Esophagus muscularis mucosa (tissue), 4 donors: ENCODE results near the gene ARHGDIA. TPM values are rescaled to one million over a fixed set of nuclear protein-coding genes. Genes with fewer than 3 reads are reported as not detected.

Source experiments
- DNase-seq: peaks from one replicate; pipeline ENCODE4 v3.0.0-alpha.2; 2017; ENCODE audit errors: extremely low spot score
- H3K27ac ChIP-seq, 4 donors: fragments of 200-600 bp; sonication (generic); replicated peaks in 1 of 4; 1 replicate in 3 of 4; 2 replicates in 1 of 4; pipeline ENCODE4 v1.5.1; 2016 to 2019; ENCODE audit warnings: mild to moderate bottlenecking in 1 of 4
- H3K27me3 ChIP-seq, 4 donors: fragments of 200-600 bp; sonication (generic); one replicate each; pipeline versions ENCODE4 v1.5.1 to v1.6.0; 2016 to 2019
- H3K36me3 ChIP-seq, 4 donors: fragments of 200-600 bp; sonication (generic); one replicate each; pipeline ENCODE4 v1.5.1; 2016 to 2019
- H3K4me1 ChIP-seq, 4 donors: fragments of 200-600 bp; sonication (generic); one replicate each; pipeline ENCODE4 v1.5.1; 2016 to 2019
- H3K4me3 ChIP-seq, 4 donors: fragments of 200-600 bp; sonication (generic); 1 replicate in 2 of 4; 2 replicates in 2 of 4; pipeline ENCODE4 v1.5.1; 2016 to 2019; ENCODE audit warnings: mild to moderate bottlenecking in 4 of 4, moderate library complexity in 1 of 4
- H3K9me3 ChIP-seq, 4 donors: fragments of 200-600 bp; sonication (generic); 1 replicate in 3 of 4; 2 replicates in 1 of 4; pipeline ENCODE4 v1.5.1; 2016 to 2019
- CTCF ChIP-seq, 3 experiments: fragments of 200-600 bp in 2 of 3; fragments of 450-650 bp in 1 of 3; sonication (generic) in 2 of 3; IDR thresholded peaks; one replicate each; pipeline ENCODE4 v1.5.1; 2017 to 2019; ENCODE audit warnings: antibody characterized with exemption in 3 of 3, mild to moderate bottlenecking in 2 of 3, moderate library complexity in 1 of 3
- EP300 ChIP-seq: sonication (generic); formaldehyde crosslinking; IDR thresholded peaks from one replicate; pipeline ENCODE4 v1.6.1; 2017; ENCODE audit warnings: antibody characterized with exemption
- POLR2A ChIP-seq: fragments of 450-650 bp; IDR thresholded peaks from one replicate; pipeline ENCODE4 v1.6.1; 2017; ENCODE audit warnings: antibody characterized with exemption, moderate library complexity, mild to moderate bottlenecking, low read depth
- POLR2AphosphoS5 ChIP-seq, 2 donors: sonication (generic); formaldehyde crosslinking; IDR thresholded peaks; one replicate each; pipeline ENCODE4 v1.6.1; 2017; ENCODE audit warnings: antibody characterized with exemption in 2 of 2
- WGBS: methylation state at CpG from one replicate; pipeline ENCODE4 v1.1.5; 2018; 5-methylcytosine and 5-hydroxymethylcytosine counted together
- intact Hi-C: fragments of 100-400 bp; cut with DNase I; formaldehyde crosslinking; loops from one replicate; pipeline ENCODE4 v1.15.1; 2023
- total RNA-seq, 4 donors: library from RNA; depleted of rRNA; stranded (reverse); fragments of >200 nt; gene quantifications; one replicate each; pipeline versions ENCODE4 v1.1.0 to v1.2.1, GENCODE V29; 2016

The ARHGDIA gene
- total RNA-seq, 4 donors from 2014 or later, result 115 to 229 (median 202) TPM

GRCh38 chr17:81901167-81902022 lies 30.3 kb upstream of the ARHGDIA start:
- TF ChIP-seq POLR2A (no peak), CTCF (IDR thresholded peaks at IDR 0.05) (no peak), POLR2AphosphoS5 (IDR thresholded peaks at IDR 0.05) (no peak), EP300 (no peak)
- Histone ChIP-seq H3K36me3 (peaks cover 32 to 72% (median 59%) of the 10 kb centered on the region in 4 donors), H3K27me3 (peaks cover 0 to 25% (median 8%) of the 10 kb centered on the region in 4 donors), H3K27ac (no peak overlapping the region), H3K4me3 (peak overlapping the region; percentile 46 to 57 (median 48)), H3K4me1 (peaks cover 8 to 18% (median 16%) of the 10 kb centered on the region in 4 donors), H3K9me3 (no peaks in the 10 kb centered on the region)
- no peak for DNase-seq
- WGBS, result 88% methylated on average over 9 of the region's 21 CpGs
- intact Hi-C loops, result no loop called here

DNA sequence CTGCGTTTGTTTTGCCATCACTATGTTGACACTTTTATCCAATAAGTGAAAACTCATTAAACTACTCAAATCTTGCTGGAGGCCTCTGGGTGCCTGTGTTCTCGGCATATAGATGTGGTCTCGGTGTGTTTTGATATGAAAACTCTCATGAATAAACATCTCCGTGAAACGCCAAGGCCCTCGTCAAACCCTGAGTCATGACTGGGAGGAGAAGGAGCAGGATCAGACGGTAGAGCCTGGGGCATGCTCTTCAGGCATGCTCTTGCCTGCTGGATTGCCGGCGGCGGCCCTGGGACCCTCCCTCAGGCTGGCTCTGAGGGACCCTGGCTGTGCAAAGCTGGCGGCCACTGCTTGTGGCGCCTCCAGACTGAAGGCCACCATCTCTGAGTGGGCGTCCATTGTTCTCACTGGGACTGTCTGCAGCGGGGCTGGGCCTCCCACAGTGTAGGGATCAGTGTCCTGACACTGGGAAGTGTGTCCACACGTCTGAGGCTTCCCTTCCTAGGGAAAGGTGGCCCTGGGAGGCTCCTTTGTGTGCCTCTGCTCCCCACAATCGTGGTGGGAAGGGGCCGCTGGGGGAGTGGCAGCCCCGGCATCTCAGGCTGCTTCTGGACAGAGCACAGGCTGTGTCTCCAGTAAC lies 29.2 kb upstream of the ARHGDIA start:
- WGBS, result 83% methylated on average over 17 of the region's 18 CpGs
- H3K27ac ChIP-seq, result no peak overlapping the region
- intact Hi-C loops, result no loop called here
- peaks cover 0 to 25% (median 8%) of the 10 kb centered on the region in 4 donors for H3K27me3 ChIP-seq
- no peaks in the 10 kb centered on the region for H3K9me3 ChIP-seq
- H3K4me1 ChIP-seq, result peaks cover 8 to 18% (median 16%) of the 10 kb centered on the region in 4 donors
- TF ChIP-seq POLR2AphosphoS5 (IDR thresholded peaks at IDR 0.05) (no peak), EP300 (no peak), POLR2A (no peak)
- peaks cover 36 to 72% (median 68%) of the 10 kb centered on the region in 4 donors for H3K36me3 ChIP-seq
- H3K4me3 ChIP-seq, result no peak overlapping the region
- DNase-seq, result no peak

GRCh38 chr17:81899514-81900166 lies 28.5 kb upstream of the ARHGDIA start:
- H3K36me3 ChIP-seq, result peaks cover 35 to 72% (median 67%) of the 10 kb centered on the region in 4 donors
- no peak overlapping the region for H3K27ac ChIP-seq
- no peak for DNase-seq
- 98% methylated on average over 5 of the region's 22 CpGs for WGBS
- H3K9me3 ChIP-seq, result no peaks in the 10 kb centered on the region
- intact Hi-C loops, result loop anchor here (5.0 kb wide), 1 partner anchor 47 kb away; no protein-coding TSS in a partner anchor
- peaks cover 8 to 18% (median 16%) of the 10 kb centered on the region in 4 donors for H3K4me1 ChIP-seq
- peaks cover 0 to 25% (median 8%) of the 10 kb centered on the region in 4 donors for H3K27me3 ChIP-seq
- no peak overlapping the region for H3K4me3 ChIP-seq
- no peak for TF ChIP-seq POLR2AphosphoS5 (IDR thresholded peaks at IDR 0.05)
- TF ChIP-seq CTCF (IDR thresholded peaks at IDR 0.05), result no peak
- no peak for TF ChIP-seq POLR2A
- no peak for TF ChIP-seq EP300

- no peak for DNase-seq
- intact Hi-C loops, result loop anchor here (5.0 kb wide), 1 partner anchor 47 kb away; no protein-coding TSS in a partner anchor
- 100% methylated on average over 5 of the region's 9 CpGs for whole genome bisulfite sequencing
- no peaks in the 10 kb centered on the region for H3K9me3 ChIP-seq
- peaks cover 8 to 18% (median 16%) of the 10 kb centered on the region in 4 donors for H3K4me1 ChIP-seq
- H3K4me3 ChIP-seq, result no peak overlapping the region
- H3K36me3 ChIP-seq, result peaks cover 35 to 72% (median 70%) of the 10 kb centered on the region in 4 donors
- peaks cover 0 to 25% (median 8%) of the 10 kb centered on the region in 4 donors for H3K27me3 ChIP-seq
- no peak overlapping the region for H3K27ac ChIP-seq
- TF ChIP-seq POLR2AphosphoS5 (IDR thresholded peaks at IDR 0.05) (no peak), POLR2A (no peak), CTCF (IDR thresholded peaks at IDR 0.05) (no peak), EP300 (no peak)
Measured at GRCh38 chr17:81898885-81899284, 27.7 kb upstream of the ARHGDIA start.
